HepG2 (cell line): ENCODE measurements around the gene ZSWIM7. TPM values are rescaled to one million over a fixed set of nuclear protein-coding genes. Genes with fewer than 3 reads are reported as not detected.

ENCODE experiments used
- CCAR2 ChIP-seq: fragments of 200-400 bp; formaldehyde crosslinking; optimal IDR thresholded peaks from 2 replicates; pipeline ENCODE3; 2018; ENCODE audit warnings: low read depth, mild to moderate bottlenecking, low read length, moderate library complexity
- GFI1 ChIP-seq: sonication (generic); formaldehyde crosslinking; IDR thresholded peaks from 2 replicates; pipeline ENCODE4 v1.5.0; 2020; ENCODE audit warnings: missing genetic modification reagents, mild to moderate bottlenecking, borderline replicate concordance
- MXI1 ChIP-seq: IDR thresholded peaks from 3 replicates; pipeline ENCODE4 v1.6.1; 2012; ENCODE audit warnings: low read depth, low read length, inconsistent platforms, borderline replicate concordance
- MYNN ChIP-seq: sonication (generic); formaldehyde crosslinking; IDR thresholded peaks from 2 replicates; pipeline ENCODE4 v1.4.0; 2020; ENCODE audit warnings: mild to moderate bottlenecking, low read depth, missing genetic modification reagents
- PRMT3 ChIP-seq: sonication (generic); formaldehyde crosslinking; IDR thresholded peaks from 2 replicates; pipeline ENCODE4 v1.8.1; 2022; ENCODE audit warnings: low read depth, mild to moderate bottlenecking, moderate library complexity, missing genetic modification reagents, borderline replicate concordance
- RBAK ChIP-seq: sonication (generic); formaldehyde crosslinking; IDR thresholded peaks from 2 replicates; pipeline ENCODE4 v1.5.1; 2020; ENCODE audit warnings: mild to moderate bottlenecking, missing genetic modification reagents
- SAP130 ChIP-seq: IDR thresholded peaks from 2 replicates; pipeline ENCODE4 v1.6.1; 2016; ENCODE audit warnings: low read depth
- TBX2 ChIP-seq: sonication (generic); formaldehyde crosslinking; IDR thresholded peaks from 2 replicates; pipeline ENCODE4 v1.5.0; 2020; ENCODE audit warnings: missing genetic modification reagents, mild to moderate bottlenecking, borderline replicate concordance
- ZBTB1 ChIP-seq: sonication (generic); formaldehyde crosslinking; IDR thresholded peaks from 2 replicates; pipeline ENCODE4 v1.4.0; 2020; ENCODE audit warnings: missing genetic modification reagents, borderline replicate concordance
- ZFP82 ChIP-seq: sonication (generic); formaldehyde crosslinking; IDR thresholded peaks from 2 replicates; pipeline ENCODE4 v1.5.1; 2020; ENCODE audit warnings: mild to moderate bottlenecking, missing genetic modification reagents, borderline replicate concordance
- ZNF446 ChIP-seq: sonication (generic); formaldehyde crosslinking; IDR thresholded peaks from 2 replicates; pipeline ENCODE4 v1.5.0; 2020; ENCODE audit warnings: mild to moderate bottlenecking, missing genetic modification reagents
- ZNF564 ChIP-seq: sonication (generic); formaldehyde crosslinking; IDR thresholded peaks from 2 replicates; pipeline ENCODE4 v1.8.1; 2023; ENCODE audit warnings: mild to moderate bottlenecking, missing genetic modification reagents
- ZNF574 ChIP-seq: sonication (generic); formaldehyde crosslinking; IDR thresholded peaks from 2 replicates; pipeline ENCODE4 v1.4.0; 2020; ENCODE audit warnings: missing genetic modification reagents
- ZNF709 ChIP-seq: sonication (generic); formaldehyde crosslinking; IDR thresholded peaks from 2 replicates; pipeline ENCODE4 v1.5.0; 2020; ENCODE audit warnings: mild to moderate bottlenecking, missing genetic modification reagents
- ZNF75D ChIP-seq: sonication (generic); formaldehyde crosslinking; IDR thresholded peaks from 2 replicates; pipeline ENCODE4 v1.8.1; 2023; ENCODE audit warnings: missing genetic modification reagents, mild to moderate bottlenecking, borderline replicate concordance
- ZNF850 ChIP-seq: sonication (generic); formaldehyde crosslinking; conservative IDR thresholded peaks from 2 replicates; pipeline ENCODE4 v1.9.0; 2021; ENCODE audit warnings: mild to moderate bottlenecking, missing genetic modification reagents
- polyA plus RNA-seq, 8 experiments: library from polyadenylated mRNA; depleted of rRNA in 3 of 8; stranded (reverse) in 7 of 8; unstranded in 1 of 8; fragments of >200 nt; fragmentation: Illumina TruSeq in 4 of 8; extraction: Trizol in 4 of 8; gene quantifications; 2 replicates each; pipeline versions ENCODE4 v1.2.1 to v1.2.3, GENCODE V29; 2011 to 2016; ENCODE audit warnings: low read depth in 4 of 8, missing spikeins in 1 of 8, mixed read lengths in 1 of 8; ENCODE audit not compliant: insufficient read depth in 1 of 8
- total RNA-seq, 5 experiments: library from RNA; depleted of rRNA; stranded (reverse); fragments of >200 nt; fragmentation: Illumina TruSeq; extraction: Trizol; gene quantifications; 2 replicates each; pipeline ENCODE4 v1.2.3, GENCODE V29; 2016; ENCODE audit warnings: low read depth in 1 of 5
- TF ChIP-seq, protein P1 (sequence below): sonication (generic); formaldehyde crosslinking; IDR thresholded peaks from 2 replicates; pipeline ENCODE4 v1.4.0; 2020; ENCODE audit warnings: mild to moderate bottlenecking, missing genetic modification reagents, borderline replicate concordance
- TF ChIP-seq, protein P2 (sequence below): sonication (generic); formaldehyde crosslinking; IDR thresholded peaks from 2 replicates; pipeline ENCODE4 v1.4.0; 2020; ENCODE audit warnings: missing genetic modification reagents, borderline replicate concordance

Gene ZSWIM7
- total and polyA plus RNA-seq, 2 of the 13 experiments (the other 11 are each of a cell fraction or from before 2014, with no cell fraction given), result 13.1 to 28.1 TPM

- TF ChIP-seq, protein P1, sequence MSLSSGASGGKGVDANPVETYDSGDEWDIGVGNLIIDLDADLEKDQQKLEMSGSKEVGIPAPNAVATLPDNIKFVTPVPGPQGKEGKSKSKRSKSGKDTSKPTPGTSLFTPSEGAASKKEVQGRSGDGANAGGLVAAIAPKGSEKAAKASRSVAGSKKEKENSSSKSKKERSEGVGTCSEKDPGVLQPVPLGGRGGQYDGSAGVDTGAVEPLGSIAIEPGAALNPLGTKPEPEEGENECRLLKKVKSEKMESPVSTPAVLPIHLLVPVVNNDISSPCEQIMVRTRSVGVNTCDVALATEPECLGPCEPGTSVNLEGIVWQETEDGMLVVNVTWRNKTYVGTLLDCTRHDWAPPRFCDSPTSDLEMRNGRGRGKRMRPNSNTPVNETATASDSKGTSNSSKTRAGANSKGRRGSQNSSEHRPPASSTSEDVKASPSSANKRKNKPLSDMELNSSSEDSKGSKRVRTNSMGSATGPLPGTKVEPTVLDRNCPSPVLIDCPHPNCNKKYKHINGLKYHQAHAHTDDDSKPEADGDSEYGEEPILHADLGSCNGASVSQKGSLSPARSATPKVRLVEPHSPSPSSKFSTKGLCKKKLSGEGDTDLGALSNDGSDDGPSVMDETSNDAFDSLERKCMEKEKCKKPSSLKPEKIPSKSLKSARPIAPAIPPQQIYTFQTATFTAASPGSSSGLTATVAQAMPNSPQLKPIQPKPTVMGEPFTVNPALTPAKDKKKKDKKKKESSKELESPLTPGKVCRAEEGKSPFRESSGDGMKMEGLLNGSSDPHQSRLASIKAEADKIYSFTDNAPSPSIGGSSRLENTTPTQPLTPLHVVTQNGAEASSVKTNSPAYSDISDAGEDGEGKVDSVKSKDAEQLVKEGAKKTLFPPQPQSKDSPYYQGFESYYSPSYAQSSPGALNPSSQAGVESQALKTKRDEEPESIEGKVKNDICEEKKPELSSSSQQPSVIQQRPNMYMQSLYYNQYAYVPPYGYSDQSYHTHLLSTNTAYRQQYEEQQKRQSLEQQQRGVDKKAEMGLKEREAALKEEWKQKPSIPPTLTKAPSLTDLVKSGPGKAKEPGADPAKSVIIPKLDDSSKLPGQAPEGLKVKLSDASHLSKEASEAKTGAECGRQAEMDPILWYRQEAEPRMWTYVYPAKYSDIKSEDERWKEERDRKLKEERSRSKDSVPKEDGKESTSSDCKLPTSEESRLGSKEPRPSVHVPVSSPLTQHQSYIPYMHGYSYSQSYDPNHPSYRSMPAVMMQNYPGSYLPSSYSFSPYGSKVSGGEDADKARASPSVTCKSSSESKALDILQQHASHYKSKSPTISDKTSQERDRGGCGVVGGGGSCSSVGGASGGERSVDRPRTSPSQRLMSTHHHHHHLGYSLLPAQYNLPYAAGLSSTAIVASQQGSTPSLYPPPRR, result peak; percentile 59
- no peak for TF ChIP-seq ZNF850 (CRISPR knock-in tag)
- no peak for TF ChIP-seq ZBTB1 (CRISPR knock-in tag)
- no peak for TF ChIP-seq ZFP82
- TF ChIP-seq ZNF574 (CRISPR knock-in tag), result peak; percentile 90
- TF ChIP-seq, protein P2, sequence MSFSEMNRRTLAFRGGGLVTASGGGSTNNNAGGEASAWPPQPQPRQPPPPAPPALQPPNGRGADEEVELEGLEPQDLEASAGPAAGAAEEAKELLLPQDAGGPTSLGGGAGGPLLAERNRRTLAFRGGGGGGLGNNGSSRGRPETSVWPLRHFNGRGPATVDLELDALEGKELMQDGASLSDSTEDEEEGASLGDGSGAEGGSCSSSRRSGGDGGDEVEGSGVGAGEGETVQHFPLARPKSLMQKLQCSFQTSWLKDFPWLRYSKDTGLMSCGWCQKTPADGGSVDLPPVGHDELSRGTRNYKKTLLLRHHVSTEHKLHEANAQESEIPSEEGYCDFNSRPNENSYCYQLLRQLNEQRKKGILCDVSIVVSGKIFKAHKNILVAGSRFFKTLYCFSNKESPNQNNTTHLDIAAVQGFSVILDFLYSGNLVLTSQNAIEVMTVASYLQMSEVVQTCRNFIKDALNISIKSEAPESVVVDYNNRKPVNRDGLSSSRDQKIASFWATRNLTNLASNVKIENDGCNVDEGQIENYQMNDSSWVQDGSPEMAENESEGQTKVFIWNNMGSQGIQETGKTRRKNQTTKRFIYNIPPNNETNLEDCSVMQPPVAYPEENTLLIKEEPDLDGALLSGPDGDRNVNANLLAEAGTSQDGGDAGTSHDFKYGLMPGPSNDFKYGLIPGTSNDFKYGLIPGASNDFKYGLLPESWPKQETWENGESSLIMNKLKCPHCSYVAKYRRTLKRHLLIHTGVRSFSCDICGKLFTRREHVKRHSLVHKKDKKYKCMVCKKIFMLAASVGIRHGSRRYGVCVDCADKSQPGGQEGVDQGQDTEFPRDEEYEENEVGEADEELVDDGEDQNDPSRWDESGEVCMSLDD (CRISPR knock-in tag), result peak; percentile 64; the same call in 1 of the 2 replicates
- TF ChIP-seq SAP130, result peak; percentile 98
- TF ChIP-seq CCAR2, result no peak
- TF ChIP-seq ZNF709 (CRISPR knock-in tag), result peak; percentile 80; the same call in 1 of the 2 replicates
- TF ChIP-seq ZNF446 (CRISPR knock-in tag), result peak; percentile 36
- peak; percentile 86 for TF ChIP-seq ZNF564
- TF ChIP-seq MYNN, result 0 out of 2 replicates have a peak, but pooled peaks have one; percentile 66
- peak; percentile 96 for TF ChIP-seq TBX2 (CRISPR knock-in tag)
- TF ChIP-seq GFI1 (CRISPR knock-in tag), result peak; percentile 82; the same call in 1 of the 2 replicates
- TF ChIP-seq ZNF75D, result no peak
- TF ChIP-seq MXI1, result peak; percentile 83; the same call in 1 of the 3 replicates
- TF ChIP-seq PRMT3 (CRISPR knock-in tag), result peak; percentile 87; the same call in 1 of the 2 replicates
- TF ChIP-seq RBAK (CRISPR knock-in tag), result no peak
Measured at GRCh38 chr17:15999141-15999973, at the start of gene ZSWIM7, which contains the start of gene TTC19 (continued).
